SW480 (cell line): ENCODE measurements around the gene COQ2.
"Not testable (repeated sequence)": the region's sequence is repeated elsewhere in the genome, so short reads cannot be mapped to it uniquely, and the experiment has no call there.

ENCODE experiments used
- DNase-seq: peaks from one replicate; pipeline ENCODE4 v3.0.0-alpha.2; 2016; ENCODE audit warnings: low spot score

COQ2 gene, protein sequence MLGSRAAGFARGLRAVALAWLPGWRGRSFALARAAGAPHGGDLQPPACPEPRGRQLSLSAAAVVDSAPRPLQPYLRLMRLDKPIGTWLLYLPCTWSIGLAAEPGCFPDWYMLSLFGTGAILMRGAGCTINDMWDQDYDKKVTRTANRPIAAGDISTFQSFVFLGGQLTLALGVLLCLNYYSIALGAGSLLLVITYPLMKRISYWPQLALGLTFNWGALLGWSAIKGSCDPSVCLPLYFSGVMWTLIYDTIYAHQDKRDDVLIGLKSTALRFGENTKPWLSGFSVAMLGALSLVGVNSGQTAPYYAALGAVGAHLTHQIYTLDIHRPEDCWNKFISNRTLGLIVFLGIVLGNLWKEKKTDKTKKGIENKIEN

DNA sequence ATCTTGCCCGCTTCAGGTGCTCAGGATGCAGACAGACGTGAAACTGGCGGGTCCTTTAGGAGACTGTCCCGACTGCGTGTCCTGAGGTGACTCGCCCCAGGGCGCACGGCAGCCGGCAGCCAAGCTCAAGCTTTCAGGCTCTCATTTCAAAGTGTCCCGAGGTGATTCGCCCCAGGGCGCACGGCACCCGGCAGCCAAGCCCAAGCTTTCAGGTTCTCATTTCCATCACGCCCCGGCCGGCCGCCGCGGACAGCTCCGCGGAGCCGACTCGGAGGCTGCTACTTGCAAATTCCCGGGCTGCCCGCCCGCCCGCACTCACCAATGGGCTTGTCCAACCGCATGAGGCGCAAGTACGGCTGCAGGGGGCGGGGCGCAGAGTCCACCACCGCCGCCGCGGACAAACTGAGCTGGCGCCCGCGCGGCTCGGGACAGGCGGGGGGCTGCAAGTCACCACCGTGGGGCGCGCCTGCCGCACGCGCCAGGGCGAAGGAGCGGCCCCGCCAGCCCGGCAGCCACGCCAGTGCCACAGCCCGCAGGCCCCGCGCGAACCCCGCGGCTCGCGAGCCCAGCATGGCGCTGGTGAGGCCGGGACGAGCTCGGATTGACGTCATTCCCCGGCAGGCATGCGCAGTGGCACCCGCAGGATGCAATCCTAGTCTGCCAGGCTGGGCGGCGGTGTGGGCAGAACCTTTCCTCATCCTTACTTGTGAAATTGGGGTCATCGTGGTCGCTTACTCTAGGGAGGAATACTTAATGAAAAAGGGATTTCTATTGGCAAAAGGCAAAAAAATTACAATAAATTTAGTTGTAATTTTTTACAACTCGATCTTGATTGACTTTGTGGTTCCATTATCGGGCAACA, at the start of gene COQ2:
Gene COQ2 (minus strand): TSS at position 606 of the 862 bp plus-strand sequence. CDS start 34 bp downstream, at position 572.
- peak; percentile 83 for DNase-seq

DNA sequence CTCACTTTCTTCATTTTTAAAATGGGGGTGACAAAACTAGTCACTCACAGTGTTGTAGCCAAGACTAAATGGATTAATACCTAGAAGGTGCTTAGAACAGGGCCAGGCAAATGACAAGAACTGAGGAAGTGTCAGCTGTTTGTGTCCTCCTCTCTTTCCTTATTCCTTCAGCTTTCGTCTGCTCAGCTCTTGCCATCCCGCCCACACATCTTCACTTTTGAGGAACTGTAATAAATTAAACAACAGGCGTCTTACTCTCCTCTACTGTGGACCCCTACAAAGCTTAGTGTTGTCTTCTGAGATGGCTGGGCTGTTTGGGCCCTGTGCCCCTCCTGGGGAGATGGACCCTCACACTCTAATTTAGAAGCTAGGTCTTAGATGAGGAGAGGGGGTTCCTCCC, 47.4 kb upstream of the COQ2 start:
- DNase-seq: no peak

DNA sequence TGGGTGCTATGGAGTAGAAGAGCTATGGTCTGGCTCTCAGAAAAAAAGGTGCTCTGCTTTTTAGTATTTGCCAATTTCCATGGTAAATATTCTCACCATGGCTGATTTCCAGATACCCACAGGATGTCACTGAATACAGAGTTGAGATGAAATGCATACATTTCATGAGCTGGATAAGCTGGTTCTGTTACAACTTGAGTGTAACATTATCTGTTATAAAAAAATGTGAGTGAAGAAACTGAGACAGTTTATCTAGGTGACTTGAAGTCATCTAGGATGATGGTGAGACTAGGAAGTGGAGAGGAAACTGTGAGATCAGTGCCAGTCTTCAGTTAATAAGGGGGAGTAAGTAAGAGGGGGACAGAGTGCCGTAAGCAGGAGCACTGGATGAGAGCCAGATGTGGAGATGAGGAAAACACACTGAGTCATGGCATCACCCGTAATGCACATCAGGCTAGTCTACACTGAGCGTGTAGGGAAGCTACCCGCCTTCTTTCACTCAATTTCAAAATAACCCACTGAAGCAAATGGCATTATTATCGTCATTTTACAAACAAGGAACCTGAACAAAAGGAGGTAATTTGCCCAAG, 45.0 kb upstream of the COQ2 start:
- DNase-seq: no peak

DNA sequence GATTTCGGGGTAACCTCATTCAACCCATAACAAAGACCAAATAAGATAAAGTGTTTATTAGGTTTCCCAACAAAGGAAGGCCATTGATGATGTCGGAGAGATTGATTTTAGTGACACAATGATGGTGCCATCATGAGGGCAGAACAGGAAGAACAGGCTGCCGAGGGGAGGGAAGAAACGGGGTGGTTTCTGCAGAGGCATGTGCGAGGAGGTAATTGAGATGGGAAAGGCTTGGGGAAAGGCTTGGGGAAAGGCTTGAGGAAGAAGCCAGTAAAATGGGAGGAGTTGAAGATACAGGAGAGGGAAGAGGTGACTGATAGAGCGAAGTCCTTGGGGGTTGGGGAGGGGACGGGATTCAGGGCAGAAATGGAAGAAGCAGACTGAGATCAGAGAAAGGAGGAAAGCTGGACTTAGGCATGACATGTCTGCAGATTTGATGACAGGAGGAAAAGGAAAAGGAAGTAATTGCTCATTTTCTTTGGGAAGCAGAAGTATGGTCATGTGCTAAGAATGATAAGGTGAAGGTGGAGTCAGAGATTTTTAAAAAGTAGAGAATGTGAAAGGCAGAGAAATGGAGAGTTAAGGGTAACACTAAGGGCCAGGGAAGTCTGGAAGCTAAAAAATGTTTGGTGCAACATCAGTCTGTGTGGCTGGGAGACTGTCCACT, 44.1 kb upstream of the COQ2 start:
- DNase-seq: no peak

DNA sequence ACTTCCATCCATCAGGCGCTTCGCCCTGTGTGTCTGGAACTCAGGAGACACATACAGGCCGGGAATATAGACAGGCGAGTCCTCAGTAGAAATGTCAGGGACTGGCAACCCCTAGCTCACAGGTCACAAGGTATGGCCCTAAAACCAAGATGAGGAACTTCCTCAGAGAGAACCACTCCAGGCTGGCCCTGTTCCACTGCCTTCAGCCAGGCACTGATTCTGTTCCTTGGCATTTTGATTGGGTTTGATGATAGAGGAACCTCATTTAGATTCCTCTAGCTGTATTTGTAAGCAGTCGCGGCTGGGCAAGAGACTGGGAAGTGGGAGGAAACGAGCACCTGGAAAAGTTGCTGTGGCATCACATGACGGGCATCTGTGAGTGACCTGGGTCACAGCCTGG, 41.9 kb upstream of the COQ2 start:
- no peak for DNase-seq

DNA sequence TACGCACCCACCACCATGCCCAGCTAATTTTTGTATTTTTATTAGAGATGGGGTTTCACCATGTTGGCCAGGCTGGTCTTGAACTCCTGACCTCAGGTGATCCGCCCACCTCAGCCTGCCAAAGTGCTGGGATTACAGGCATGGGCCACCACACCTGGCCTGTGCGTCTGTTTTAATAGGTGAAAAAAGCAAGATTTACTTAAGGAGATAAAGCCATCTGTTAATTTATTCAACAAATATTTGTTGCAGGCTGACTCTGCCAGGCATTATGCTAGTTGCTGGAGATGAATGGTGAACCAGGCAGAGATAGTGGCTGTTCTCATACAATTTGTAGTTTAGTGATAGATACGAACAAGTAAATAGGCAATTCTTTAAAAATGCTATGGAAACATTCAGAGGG, 40.7 kb upstream of the COQ2 start:
- DNase-seq: not testable (repeated sequence)

DNA sequence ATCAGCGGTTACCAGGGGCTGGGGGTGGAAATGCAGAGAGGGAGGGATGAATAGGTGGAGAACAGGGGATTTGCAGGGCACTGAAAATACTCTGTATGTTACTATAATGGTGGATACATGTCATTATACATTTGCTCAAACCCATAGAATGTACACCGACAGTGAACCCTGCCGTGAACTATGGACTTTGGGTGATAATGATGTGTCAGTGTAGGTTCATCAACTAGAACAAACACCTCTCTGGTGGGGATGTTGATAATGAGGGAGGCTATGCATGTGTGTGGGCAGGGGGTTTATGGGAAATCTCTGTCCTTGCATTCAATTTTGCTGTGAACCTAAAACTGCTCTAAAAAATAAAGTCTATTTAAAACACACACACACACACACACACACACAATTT, 38.5 kb upstream of the COQ2 start:
- no peak for DNase-seq

DNA sequence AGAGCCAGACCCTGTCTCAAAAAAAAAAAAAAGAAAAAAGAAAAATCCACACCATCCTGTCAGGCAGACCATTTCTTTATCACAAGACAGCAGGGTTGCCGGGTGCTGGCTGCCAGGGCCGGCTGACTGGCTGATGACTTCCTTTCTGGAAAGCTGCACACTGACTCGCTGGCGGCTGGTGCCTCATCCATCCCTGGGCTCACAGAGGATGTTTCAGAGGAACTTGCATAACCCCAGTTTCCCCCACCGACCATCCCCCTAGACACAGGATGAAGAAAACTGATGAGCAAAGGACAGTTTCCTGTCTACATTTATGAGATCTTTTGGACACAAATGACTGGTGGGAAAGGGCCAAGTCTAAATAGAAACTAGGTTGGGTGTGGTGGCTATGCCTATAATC, 36.0 kb upstream of the COQ2 start:
- no peak for DNase-seq

DNA sequence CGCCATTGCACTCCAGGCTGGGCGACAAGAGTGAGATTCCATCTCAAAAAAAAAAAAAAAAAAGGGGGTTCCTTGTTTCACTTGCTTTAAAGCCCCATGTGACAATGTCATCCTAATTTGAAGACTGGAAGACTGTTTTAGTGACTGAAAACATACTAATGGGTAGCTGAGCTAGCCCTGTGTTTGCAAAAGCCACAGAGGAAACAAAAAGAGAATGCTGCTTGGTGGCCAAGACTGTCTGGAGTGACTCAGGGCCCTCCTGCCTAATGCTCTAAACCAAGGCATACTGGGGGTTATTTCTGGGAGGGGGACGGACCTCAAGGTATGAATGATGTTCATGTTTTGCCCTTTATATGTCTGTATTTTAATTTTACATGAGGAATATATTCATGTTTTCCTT, 34.1 kb upstream of the COQ2 start:
- DNase-seq: no peak

DNA sequence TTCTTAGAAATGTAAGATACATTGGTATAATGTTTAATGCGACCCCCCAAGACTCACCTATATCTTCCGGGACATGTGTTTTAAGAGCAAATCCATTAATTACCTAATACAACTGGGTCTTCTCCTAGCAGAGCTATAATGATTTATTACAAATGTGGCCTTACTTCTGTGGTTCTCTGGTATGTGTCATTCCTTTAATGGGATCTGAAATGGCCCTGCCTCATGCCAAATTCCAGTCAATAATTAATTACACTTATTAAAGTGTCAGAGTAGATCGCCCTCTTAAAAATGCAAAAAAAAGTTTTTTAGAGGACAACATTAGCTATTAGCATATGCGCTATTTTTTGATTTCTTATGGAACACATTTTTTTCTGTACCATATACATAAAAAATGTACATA, 33.1 kb upstream of the COQ2 start:
- no peak for DNase-seq

DNA sequence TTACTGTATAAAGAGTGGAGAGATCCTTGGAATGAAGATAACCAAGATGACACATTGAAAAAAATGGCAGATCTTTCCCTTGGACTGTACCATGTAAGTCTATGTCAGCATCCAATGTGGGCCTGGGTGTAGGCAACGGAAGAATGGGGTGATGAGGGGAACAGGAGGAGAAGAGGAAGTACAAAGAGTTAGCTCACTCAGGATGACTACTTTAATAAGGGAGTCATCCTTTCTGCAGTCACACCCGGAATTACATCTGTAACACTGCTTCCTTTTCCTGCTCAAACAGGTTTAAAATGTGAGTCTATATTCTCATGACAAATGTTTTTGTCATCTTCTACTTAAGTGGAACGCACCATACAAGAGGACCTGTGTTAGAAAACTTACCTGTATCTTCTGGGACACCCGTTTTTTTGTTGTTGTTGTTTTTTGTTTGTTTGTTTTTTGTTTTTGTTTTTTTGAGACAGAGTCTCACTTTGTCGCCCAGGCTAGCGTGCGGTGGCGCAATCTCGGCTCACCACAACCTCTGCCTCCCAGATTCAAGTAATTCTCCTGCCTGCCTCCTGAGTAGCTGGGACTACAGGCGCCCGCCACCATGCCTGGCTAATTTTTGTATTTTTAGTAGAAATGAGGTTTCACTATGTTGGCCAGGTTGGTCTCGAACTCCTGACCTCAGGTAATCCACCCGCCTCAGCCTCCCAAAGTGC, 32.0 kb upstream of the COQ2 start:
- DNase-seq: no peak

DNA sequence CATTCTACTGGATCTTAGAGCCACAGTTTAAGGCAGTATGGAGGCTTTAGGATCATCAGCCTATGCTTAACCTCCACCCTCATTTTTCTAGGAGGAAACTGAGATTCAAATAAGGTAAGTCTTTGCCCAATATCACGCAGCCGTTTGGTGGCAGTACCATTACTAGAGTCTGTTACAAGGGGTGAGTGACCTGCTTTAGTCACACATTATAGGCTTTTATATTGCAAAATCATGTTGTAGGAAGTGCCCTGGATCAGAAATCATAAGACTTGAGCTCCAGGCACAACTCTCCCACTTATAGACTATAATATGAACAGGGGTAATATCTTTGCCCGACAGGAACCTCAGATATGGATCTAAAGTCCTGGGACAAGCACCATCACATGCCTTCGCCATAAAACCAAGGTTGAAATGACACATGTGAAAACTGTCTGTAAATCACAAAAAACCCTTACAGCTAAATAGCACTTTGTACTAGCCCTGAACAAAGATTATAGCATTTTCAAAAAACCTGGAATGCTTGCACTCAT, 30.8 kb upstream of the COQ2 start:
- DNase-seq: no peak

DNA sequence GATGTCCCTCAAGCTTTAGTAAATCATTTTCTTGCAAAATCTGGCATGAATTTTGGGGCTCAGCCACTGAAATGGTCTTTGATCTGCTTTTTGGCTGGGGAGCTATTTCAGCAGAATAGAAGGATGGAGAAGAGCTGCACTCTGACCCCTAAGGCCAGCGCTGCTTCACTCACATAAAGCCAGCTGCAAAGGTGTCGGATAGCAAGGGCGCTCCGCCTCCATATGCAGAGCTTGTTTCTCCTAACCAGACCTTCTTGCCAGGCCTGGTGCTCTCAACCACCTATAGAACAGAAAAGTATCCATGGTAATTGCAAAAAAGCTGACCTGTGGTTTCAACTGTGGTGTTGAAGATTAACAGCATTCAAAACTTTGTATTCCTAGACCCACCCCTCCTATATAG, 24.1 kb upstream of the COQ2 start:
- no peak for DNase-seq

DNA sequence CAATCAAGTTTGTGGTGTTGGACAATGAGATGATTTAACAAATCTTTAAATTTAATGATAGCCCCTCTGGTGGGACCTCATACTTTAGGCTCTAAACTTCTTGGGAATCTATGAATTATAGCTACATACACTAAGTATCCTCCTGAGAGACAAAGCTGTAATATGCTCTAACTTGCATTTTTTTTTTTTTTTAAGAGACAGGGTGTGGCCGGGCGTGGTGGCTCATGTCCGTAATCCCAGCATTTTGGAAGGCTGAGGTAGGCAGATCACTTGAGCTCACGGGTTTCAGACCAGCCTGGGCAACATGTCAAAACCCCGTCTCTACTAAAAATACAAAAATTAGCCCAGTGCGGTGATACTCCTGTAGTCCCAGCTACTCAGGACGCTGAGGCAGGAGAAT, 23.3 kb upstream of the COQ2 start:
- no peak for DNase-seq

DNA sequence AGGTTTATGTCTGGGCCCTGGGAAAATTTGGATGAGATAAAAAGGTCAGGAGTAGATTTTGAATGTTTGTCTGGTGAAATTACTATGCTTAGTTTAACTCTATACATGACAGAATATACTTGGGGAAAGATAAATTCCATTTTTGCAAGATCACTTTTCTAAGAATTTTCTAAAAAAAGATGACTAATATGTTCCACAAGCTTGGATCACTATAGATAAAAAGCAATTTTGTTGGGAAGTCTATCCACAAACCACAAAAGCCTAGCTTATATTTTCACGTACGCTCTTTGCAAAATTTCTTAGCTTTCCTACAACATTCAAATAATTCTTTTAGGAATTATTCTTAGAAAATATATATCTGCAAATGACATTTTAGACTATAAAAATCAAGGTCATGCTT, 20.6 kb upstream of the COQ2 start:
- no peak for DNase-seq

DNA sequence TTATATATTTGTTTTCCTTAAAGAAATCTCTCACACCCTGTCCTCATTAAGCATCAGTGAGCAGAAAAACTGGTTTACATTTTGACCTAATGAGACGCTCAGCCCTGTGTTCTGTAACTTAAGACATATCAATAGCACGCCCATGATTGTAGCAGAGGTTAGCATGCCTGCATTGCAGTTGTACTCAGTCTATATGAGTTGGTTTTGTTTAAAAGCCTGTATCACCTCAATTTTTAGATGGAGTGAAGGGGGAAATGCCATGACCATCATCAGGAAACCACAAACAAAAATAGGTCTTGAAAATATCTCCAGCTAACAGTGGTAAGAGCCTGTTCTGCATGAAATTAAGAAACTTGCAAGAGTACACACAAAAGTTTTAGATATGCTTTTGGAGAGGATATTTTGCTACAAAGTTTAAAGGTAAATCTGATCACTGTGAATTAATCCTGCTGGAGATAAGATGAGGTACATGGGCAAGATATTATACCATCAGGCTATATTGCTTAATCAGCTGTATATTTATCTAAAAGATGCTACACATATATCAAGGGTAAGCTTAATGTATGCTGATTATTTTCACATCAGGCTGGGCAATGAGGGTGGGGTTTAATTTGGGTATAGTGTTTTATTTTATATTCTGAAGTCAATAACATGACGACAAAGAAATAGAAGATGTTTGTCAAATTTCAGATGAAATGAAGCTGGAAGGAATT, 13.1 kb upstream of the COQ2 start:
- DNase-seq: no peak

DNA sequence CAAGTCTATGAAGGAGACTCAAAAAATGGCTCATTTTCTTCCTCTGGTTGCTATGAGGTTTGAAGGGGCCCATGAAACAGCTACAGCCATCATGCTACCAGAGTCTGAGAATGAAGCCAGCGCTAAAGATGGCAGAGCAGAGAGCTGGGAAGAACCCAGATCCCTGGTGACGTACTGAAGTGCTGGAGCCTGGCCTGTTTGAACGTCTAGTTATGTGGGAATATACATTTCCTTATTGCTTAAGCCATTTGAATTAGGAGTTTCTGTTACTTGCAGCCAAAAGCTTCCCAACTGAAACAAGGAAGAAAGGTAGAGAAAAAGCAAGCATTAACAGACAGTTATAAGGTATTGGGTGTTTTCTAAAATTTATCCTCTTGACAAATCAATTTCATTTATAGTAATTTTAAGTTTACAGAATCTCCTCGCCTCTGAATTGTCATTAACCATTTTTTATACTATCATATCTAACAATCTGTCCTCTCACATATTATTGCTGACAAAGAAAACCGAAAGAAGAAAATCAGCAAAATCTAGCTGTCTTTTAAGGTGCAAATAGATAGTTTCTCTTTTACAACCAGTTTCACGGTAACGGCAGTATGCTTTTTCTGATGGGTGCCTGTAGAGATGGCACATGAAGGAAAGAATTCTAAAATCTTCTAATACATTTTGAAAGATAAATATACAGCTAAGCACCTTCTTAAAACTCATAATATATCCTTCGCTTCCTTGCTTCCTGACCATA, 8.9 kb upstream of the COQ2 start:
- DNase-seq: no peak

DNA sequence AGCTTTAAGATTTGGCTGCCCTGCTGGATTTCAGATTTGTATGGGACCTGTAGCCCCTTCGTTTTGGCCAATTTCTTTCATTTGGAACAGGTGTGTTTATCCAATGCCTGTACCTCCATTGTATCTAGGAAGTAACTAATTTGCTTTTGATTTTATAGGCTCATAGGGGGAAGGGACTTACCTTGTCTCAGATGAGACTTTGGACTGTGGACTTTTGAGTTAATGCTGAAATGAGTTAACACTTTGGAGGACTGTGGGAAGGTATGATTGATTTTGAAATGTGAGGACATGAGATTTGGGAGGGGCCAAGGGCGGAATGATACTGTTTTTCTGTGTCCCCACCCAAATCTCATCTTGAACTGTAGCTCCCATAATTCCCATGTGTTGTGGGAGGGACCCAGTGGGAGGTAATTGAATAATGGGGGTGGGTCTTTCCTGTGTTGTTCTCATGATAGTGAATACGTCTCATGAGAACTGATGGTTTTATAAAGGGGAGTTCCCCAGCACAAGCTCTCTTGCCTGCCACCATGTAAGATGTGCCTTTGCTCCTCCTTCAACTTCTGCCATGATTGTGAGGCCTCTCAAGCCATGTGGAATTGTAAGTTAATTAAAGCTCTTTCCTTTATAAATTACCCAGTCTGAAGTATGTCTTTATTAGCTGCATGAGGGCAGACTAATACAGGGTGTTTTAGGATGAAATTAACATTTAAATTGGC, 5.6 kb upstream of the COQ2 start:
- DNase-seq: not testable (repeated sequence)

DNA sequence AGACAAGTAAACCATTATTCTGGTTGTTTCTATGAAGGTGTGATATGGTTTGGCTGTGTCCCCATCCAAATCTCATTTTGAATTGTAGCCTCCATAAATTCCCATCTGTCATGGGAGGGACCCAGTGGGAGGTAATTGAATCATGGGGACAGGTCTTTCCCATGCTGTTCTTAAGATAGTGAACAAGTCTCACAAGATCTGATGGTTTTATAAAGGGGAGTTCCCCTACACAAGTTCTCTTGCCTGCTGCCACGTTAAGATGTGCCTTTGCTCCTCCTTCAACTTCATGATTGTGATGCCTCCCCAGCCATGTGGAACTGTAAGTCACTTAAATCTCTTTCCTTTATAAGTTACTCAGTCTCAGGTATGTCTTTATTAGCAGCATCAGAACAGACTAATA, 3.8 kb upstream of the COQ2 start:
- not testable (repeated sequence) for DNase-seq

DNA sequence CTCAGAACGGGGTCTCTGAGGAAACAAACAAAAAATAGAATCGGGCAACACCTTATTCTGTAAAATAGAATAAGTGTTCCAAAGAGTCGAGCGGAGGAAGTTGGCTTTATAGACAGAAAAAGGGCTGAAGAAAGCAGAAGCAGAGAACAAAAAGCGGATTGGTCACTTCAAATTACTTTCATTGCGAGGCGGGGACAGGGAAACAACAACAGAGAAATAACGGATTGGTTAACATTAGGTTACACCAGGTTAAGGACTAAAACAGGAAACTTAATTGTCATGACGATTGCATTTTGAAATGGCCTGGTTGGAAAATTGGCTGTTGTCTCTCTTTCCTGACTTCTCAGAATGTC, 433 bp upstream of the COQ2 start:
- peak; percentile 32 for DNase-seq
